ENCODE measurements around the gene GATD1.

GRCh38 chr11:748007-748359, 29.3 kb downstream of the GATD1 start:
- TF ChIP-seq CTCF (conservative IDR thresholded peaks at IDR 0.05; ENCODE audit: low read length) (no peak), EZH2phosphoT487 (IDR thresholded peaks at IDR 0.05; ENCODE audit: borderline replicate concordance, low read depth, low read length) (no peak)
